Bone marrow (tissue), 2 donors: Measurements from ENCODE around the gene HOXC9.

Experiments used
- DNase-seq, 2 donors: peaks; one replicate each; lab custom pipeline; 2025; lab: John Stamatoyannopoulos, UW

The HOXC9 gene

DNA sequence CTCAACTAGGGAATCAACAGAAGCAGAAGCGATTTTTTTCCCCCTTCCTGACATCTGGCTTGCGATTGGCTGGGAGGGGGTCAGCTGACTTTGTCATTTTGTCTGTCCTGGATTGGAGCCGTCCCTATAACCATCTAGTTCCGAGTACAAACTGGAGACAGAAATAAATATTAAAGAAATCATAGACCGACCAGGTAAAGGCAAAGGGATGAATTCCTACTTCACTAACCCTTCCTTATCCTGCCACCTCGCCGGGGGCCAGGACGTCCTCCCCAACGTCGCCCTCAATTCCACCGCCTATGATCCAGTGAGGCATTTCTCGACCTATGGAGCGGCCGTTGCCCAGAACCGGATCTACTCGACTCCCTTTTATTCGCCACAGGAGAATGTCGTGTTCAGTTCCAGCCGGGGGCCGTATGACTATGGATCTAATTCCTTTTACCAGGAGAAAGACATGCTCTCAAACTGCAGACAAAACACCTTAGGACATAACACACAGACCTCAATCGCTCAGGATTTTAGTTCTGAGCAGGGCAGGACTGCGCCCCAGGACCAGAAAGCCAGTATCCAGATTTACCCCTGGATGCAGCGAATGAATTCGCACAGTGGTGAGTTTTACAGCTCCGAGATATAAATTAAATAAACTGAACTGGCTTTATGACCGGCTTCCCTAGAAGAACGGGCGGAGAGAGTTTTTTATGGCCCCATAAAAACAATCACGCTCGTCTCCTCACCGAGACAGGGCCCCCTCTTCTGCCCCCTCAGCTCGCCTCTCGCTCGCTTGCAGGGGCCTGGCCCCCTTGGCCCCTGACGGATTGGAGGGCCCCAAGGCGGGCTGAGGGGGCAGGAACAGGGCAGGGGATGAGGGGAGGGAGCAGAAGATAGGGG lies 28.6 kb downstream of the HOXC9 start, which contains the start of gene HOXC6:
HOXC6 (plus strand) TSS at position 127 of the 888 bp plus-strand sequence; CDS start at position 209, 82 bp downstream.
- DNase-seq = no peak

DNA sequence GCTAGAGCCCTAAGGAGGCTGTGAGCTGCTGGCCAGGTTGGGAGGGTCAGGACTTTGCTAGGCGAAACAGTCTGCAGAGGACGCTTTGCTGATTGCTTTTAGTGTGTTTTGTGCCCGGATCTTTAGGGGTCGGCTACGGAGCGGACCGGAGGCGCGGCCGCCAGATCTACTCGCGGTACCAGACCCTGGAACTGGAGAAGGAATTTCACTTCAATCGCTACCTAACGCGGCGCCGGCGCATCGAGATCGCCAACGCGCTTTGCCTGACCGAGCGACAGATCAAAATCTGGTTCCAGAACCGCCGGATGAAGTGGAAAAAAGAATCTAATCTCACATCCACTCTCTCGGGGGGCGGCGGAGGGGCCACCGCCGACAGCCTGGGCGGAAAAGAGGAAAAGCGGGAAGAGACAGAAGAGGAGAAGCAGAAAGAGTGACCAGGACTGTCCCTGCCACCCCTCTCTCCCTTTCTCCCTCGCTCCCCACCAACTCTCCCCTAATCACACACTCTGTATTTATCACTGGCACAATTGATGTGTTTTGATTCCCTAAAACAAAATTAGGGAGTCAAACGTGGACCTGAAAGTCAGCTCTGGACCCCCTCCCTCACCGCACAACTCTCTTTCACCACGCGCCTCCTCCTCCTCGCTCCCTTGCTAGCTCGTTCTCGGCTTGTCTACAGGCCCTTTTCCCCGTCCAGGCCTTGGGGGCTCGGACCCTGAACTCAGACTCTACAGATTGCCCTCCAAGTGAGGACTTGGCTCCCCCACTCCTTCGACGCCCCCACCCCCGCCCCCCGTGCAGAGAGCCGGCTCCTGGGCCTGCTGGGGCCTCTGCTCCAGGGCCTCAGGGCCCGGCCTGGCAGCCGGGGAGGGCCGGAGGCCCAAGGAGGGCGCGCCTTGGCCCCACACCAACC lies 29.8 kb downstream of the HOXC9 start:
- DNase-seq = no peak

- no peak for DNase-seq
Measured at GRCh38 chr12:54030442-54030801, 30.5 kb downstream of the HOXC9 start.

- no peak for DNase-seq
Measured at GRCh38 chr12:54030889-54031471, 31.0 kb downstream of the HOXC9 start.

- no peak for DNase-seq
Measured at GRCh38 chr12:54031480-54031879, 31.5 kb downstream of the HOXC9 start.

DNA sequence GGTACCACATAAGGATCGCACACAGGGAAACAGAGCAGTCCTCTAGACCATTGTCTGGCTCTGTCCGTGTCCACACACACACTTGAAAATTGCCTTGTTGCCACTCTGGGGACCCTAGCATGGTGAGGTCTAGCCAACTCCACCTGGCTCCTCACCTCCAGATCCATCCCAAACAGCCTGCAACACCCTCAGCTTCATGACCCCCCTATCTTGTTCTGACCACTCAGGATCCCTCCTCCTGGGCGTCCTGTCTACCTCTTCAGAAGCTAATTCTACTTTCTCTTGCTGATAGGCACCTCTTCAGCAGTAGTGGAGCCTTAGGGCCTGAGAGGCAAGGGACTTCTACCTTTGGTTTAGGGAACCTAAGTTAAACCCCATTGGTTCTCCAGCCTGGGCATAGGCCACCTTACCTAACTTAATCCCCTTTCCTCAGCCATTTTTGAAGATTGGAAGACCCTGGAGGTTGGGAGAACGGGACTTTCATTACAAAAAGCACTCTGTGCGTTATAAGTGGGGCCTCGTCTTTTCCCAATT lies 32.2 kb downstream of the HOXC9 start:
- DNase-seq = no peak

- peak; percentile 9 to 22 for DNase-seq
Measured at GRCh38 chr12:54032627-54033100, 32.7 kb downstream of the HOXC9 start, which contains the start of gene HOXC5. TSS of gene HOXC5 (plus strand) at chr12:54033050. CDS start at chr12:54033123, 73 bp downstream.

- DNase-seq = no peak
Measured at GRCh38 chr12:54033106-54033979, 33.4 kb downstream of the HOXC9 start.

- DNase-seq = no peak
Measured at GRCh38 chr12:54033980-54034784, 34.2 kb downstream of the HOXC9 start.

GRCh38 chr12:54034785-54035310 lies 34.9 kb downstream of the HOXC9 start:
- no peak for DNase-seq

GRCh38 chr12:54035568-54036264 lies 35.8 kb downstream of the HOXC9 start:
- no peak for DNase-seq

- no peak for DNase-seq
Measured at GRCh38 chr12:54036620-54037359, 36.8 kb downstream of the HOXC9 start.

GRCh38 chr12:54037360-54038283 lies 37.7 kb downstream of the HOXC9 start:
- no peak for DNase-seq

DNA sequence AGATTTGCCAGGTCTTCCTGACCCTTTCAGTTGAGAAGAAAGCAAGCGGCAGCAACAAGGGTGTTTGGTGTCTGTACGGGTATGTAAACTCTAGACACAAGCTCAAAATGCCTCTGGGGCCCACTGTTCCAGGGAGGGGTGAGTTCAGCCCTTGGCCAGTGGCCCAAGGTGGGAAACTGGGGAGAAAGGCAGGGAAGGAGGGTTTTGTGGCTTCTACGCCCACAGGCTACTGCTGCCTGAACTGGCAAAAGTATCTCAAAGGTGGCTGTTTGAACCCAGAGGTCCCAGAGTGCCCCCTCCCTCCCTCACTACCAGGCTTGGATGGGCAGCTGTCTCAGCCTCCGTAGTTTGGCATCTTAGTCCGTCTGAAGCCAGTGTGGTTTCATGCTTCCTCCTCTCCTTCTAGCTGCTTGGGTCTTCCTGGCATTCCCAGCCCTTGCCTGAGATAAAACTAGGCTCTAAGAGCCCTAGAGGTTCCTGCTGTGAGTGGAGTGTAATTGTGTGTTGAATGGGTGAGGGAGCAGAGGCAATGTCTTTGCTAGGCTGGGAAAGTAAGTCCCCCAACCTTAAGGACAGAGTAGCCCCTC lies 38.4 kb downstream of the HOXC9 start:
- DNase-seq = no peak

- no peak for DNase-seq
Measured at GRCh38 chr12:54038871-54039414, 39.0 kb downstream of the HOXC9 start.

- no peak for DNase-seq
Measured at GRCh38 chr12:54039417-54040147, 39.6 kb downstream of the HOXC9 start.
